Activated naive CD4-positive, alpha-beta T cell treated with anti-CD3 and anti-CD28 coated beads, Interleukin-2, amount 10 ng/mL, durations not matched to agents 7 days and 5 days (primary cell): Measurements from ENCODE around the gene YJEFN3.

Source experiments
- CTCF ChIA-PET: fragments of 350-600 bp; sonication (Branson Sonifier 250); formaldehyde crosslinking; loops from one replicate; lab custom pipeline; 2021; ENCODE audit warnings: antibody characterized with exemption; lab: Charles Lee
- DNase-seq: peaks from one replicate; pipeline ENCODE4 v3.0.0-alpha.2; 2020
- H3K27ac Mint-ChIP-seq: one replicate; pipeline ENCODE4 v1.8.0; 2021; ENCODE audit warnings: mild to moderate bottlenecking, moderate library complexity, mixed read lengths
- H3K27me3 Mint-ChIP-seq: one replicate; pipeline ENCODE4 v1.8.0; 2021; ENCODE audit warnings: mild to moderate bottlenecking, mixed read lengths
- H3K36me3 Mint-ChIP-seq: one replicate; pipeline ENCODE4 v1.8.0; 2021; ENCODE audit warnings: mixed read lengths
- H3K4me1 Mint-ChIP-seq: one replicate; pipeline ENCODE4 v1.8.0; 2021; ENCODE audit warnings: mixed read lengths
- H3K4me3 Mint-ChIP-seq: one replicate; pipeline ENCODE4 v1.8.0; 2021; ENCODE audit warnings: mild to moderate bottlenecking, moderate library complexity, mixed read lengths
- H3K9me3 Mint-ChIP-seq: one replicate; pipeline ENCODE4 v1.8.0; 2021; ENCODE audit warnings: mixed read lengths

YJEFN3 gene

DNA sequence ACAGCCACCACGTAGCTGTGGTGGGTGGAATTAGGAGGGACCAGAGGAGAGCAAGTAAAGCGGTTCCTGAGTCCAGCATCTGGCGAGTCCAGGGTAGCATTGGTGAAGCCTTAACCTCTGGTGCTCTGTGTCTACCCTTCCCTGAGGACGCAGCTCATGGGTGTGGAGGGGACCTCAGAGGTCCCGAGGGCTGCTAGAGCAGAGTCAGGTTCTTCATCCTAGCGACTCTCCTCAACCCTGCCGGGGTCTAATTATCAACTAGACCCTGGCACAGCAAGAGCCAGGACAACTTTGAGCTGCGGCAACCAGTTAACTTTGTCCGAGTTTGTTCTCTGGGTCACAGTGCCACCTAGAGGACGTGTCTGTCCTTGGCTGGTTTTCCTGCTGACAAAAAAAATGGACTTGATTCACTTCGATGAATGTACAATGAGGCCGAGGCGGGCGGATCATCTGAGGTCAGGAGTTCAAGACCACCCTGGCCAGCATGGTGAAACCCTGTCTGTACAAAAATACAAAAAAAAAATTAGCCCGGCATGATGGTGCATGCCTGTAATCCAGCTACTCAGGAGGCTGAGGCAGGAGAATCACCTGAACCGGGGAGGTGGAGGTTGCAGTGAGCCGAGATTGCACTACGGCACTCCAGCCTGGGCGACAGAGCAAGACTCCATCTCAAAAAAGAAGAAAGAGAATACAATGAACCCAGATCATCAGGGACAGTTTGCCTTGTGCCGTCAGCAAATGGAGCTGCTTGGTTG, 38.3 kb upstream of the YJEFN3 start:
- Mint-ChIP-seq H3K27ac (peak overlapping the region; percentile 99), H3K9me3 (no peaks in the 10 kb centered on the region), H3K4me1 (peaks cover 50% of the 10 kb centered on the region)

DNA sequence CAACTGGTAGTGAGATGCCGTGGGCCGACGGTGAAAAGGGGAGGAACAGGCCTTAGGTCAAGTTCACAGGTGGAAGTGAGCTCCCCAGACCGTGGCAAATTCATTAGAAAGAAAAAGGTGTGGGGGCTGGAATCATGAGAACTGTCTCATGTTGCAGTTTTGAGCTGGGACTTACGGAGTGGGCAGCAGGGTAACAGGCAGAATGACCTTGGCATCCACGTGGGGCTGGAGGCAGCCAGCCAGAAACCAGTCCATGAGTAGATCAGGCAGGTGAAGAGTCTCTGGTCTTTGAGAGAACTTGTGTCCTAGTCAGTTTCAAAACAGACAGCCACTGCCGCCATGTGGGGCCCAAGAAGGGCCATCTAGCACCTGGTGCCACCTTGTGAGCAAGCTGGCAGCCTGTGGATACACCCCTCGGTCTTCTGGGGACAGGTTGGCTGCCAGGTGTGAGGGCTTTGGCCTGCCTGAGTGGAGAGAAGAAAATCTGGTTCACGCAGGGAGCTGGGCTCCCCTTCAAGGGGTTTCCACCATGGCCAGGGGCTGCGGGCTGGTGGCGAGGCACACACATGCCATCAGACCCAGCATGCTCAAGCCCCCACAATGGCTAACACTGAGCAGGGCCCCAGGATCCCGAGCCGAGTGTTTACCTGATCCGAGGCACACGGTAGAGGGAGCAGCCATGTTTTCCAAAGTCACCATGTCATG, 37.2 kb upstream of the YJEFN3 start:
- peak overlapping the region; percentile 14 for H3K27ac Mint-ChIP-seq
- H3K4me1 Mint-ChIP-seq, result peaks cover 41% of the 10 kb centered on the region

More for the DNA sequence above, 38.3 kb upstream of the YJEFN3 start:
- H3K27me3 Mint-ChIP-seq, result no peaks in the 10 kb centered on the region
- peak; percentile 89 for DNase-seq
- H3K4me3 Mint-ChIP-seq, result no peak overlapping the region
- peaks cover 32% of the 10 kb centered on the region for H3K36me3 Mint-ChIP-seq
- CTCF ChIA-PET, result interaction anchor here (0.7 to 4.5 kb wide), 33 partner anchors 9 to 344 kb away, joined by 3 to 89 read pairs (median 4); partner anchors contain the start of gene GATAD2A

DNA sequence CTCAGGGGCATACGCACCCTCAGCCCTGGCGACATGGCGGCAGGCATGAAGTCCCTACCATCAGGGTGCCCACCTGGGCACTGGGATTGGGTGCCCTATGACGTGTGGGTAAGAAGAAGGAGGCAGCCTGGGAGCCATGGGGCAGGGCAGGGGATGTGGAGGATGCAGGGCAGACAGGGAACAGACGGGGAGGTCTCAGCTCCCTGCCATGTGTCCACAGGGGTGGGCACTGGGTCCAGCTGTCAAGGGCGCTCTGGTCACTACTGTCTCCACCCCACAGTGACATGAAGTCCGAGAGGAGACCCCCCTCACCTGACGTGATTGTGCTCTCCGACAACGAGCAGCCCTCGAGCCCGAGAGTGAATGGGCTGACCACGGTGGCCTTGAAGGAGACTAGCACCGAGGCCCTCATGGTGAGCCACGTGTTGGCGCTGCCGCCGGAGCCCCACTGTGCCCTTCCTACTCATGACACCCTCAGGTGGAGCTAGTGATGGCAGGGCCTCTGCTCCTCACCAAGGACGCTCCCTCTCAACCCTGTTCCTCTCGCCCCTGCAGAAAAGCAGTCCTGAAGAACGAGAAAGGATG, 36.6 kb upstream of the YJEFN3 start:
- H3K9me3 Mint-ChIP-seq, result no peaks in the 10 kb centered on the region
- no peaks in the 10 kb centered on the region for H3K27me3 Mint-ChIP-seq
- DNase-seq, result no peak
- H3K4me1 Mint-ChIP-seq, result peaks cover 34% of the 10 kb centered on the region
- peak overlapping the region; percentile 30 for H3K27ac Mint-ChIP-seq
- CTCF ChIA-PET, result interaction anchor here (0.6 to 1.7 kb wide), 4 partner anchors 107 to 471 kb away, joined by 3 to 6 read pairs (median 3); no protein-coding TSS in a partner anchor
- H3K4me3 Mint-ChIP-seq, result no peak overlapping the region
- H3K36me3 Mint-ChIP-seq, result peaks cover 39% of the 10 kb centered on the region

More for the DNA sequence above, 37.2 kb upstream of the YJEFN3 start:
- Mint-ChIP-seq H3K9me3 (no peaks in the 10 kb centered on the region), H3K27me3 (no peaks in the 10 kb centered on the region), H3K4me3 (no peak overlapping the region), H3K36me3 (peaks cover 37% of the 10 kb centered on the region)
- DNase-seq, result no peak
- CTCF ChIA-PET, result interaction anchor here (0.6 to 4.5 kb wide), 21 partner anchors 8 to 471 kb away, joined by 3 to 89 read pairs (median 5); partner anchors contain the start of gene GATAD2A

DNA sequence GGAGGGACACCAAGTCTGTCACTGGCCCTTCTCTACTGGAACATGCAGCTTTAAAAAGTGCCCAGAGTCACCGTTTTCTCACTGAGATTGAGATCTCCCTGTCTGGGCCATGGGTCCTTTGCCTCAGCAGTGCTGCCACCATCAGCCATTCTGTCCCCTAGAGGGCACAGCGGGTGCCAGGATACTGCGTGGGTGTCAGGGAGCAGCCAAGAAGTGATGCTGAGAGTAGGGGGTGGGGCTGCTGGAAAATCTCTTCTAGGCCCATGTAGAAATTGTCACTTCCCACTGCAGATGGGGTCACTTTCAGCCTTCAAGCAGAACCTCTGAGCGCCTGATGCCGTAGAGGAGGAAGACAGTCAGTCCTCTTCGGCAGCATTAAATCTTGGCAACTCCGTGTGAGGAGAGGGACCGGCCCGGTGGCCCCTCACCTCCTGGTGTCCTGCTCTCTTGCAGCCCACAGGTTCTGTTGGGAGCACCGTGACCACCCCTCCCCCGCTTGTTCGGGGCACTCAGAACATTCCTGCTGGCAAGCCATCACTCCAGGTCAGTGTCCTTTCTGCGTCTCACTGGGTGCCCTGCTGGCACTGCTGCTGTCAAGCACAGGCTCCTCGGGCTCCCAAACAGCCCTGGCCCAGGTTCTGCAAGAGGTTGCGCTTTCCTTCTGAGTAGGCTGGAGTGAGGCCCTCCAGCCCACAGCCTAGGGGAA, 34.7 kb upstream of the YJEFN3 start:
- CTCF ChIA-PET, result no interaction called here
- peaks cover 42% of the 10 kb centered on the region for H3K36me3 Mint-ChIP-seq
- H3K27me3 Mint-ChIP-seq, result no peaks in the 10 kb centered on the region
- H3K4me3 Mint-ChIP-seq, result no peak overlapping the region
- H3K4me1 Mint-ChIP-seq, result peaks cover 17% of the 10 kb centered on the region
- H3K27ac Mint-ChIP-seq, result no peak overlapping the region
- no peak for DNase-seq
- no peaks in the 10 kb centered on the region for H3K9me3 Mint-ChIP-seq

- H3K4me3 Mint-ChIP-seq, result no peak overlapping the region
- H3K27ac Mint-ChIP-seq, result no peak overlapping the region
- no peaks in the 10 kb centered on the region for H3K27me3 Mint-ChIP-seq
- DNase-seq, result no peak
- no peaks in the 10 kb centered on the region for H3K4me1 Mint-ChIP-seq
- CTCF ChIA-PET, result no interaction called here
- peaks cover 48% of the 10 kb centered on the region for H3K36me3 Mint-ChIP-seq
- H3K9me3 Mint-ChIP-seq, result no peaks in the 10 kb centered on the region
Observed at GRCh38 chr19:19495614-19496603, 32.8 kb upstream of the YJEFN3 start.

DNA sequence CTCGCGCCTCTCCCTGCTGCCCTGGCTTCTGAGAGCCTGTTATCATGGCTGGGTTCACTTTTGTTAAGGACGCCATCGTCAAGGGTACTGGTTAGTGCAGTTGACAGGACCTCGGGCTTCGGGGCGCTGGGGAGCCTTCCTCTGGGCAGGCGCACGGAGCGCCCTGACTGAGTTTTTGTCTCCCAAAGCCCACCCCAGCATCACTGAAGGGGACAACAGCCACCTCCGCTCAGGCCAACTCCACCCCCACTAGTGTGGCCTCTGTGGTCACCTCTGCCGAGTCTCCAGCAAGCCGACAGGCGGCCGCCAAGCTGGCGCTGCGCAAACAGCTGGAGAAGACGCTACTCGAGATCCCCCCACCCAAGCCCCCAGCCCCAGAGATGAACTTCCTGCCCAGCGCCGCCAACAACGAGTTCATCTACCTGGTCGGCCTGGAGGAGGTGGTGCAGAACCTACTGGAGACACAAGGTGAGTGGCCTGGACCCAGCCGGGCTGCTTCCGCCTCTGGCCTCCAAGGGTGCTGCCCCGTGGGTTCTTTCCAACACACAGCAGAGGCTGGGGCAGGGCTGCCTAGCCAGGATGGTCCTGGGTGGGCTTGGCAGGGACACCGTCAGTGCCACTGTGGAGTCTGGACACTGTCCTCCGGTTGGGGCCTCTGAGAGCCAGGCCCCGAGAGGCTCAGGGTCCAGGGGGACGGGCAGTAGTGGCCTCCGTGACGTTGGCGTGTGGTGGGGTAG, 30.3 kb upstream of the YJEFN3 start:
- Mint-ChIP-seq H3K9me3 (no peaks in the 10 kb centered on the region), H3K36me3 (peaks cover 63% of the 10 kb centered on the region), H3K4me3 (no peak overlapping the region), H3K27me3 (no peaks in the 10 kb centered on the region), H3K27ac (no peak overlapping the region), H3K4me1 (no peaks in the 10 kb centered on the region)
- CTCF ChIA-PET, result interaction anchor here (2.1 kb wide), 1 partner anchor 8 kb away, joined by 6 read pairs; no protein-coding TSS in a partner anchor
- DNase-seq, result no peak

GRCh38 chr19:19499272-19499995, 29.3 kb upstream of the YJEFN3 start:
- CTCF ChIA-PET, result interaction anchor here (2.1 kb wide), 1 partner anchor 9 kb away, joined by 6 read pairs; no protein-coding TSS in a partner anchor
- H3K4me1 Mint-ChIP-seq, result no peaks in the 10 kb centered on the region
- no peak for DNase-seq
- no peak overlapping the region for H3K27ac Mint-ChIP-seq
- H3K9me3 Mint-ChIP-seq, result no peaks in the 10 kb centered on the region
- no peak overlapping the region for H3K4me3 Mint-ChIP-seq
- peaks cover 64% of the 10 kb centered on the region for H3K36me3 Mint-ChIP-seq
- no peaks in the 10 kb centered on the region for H3K27me3 Mint-ChIP-seq

DNA sequence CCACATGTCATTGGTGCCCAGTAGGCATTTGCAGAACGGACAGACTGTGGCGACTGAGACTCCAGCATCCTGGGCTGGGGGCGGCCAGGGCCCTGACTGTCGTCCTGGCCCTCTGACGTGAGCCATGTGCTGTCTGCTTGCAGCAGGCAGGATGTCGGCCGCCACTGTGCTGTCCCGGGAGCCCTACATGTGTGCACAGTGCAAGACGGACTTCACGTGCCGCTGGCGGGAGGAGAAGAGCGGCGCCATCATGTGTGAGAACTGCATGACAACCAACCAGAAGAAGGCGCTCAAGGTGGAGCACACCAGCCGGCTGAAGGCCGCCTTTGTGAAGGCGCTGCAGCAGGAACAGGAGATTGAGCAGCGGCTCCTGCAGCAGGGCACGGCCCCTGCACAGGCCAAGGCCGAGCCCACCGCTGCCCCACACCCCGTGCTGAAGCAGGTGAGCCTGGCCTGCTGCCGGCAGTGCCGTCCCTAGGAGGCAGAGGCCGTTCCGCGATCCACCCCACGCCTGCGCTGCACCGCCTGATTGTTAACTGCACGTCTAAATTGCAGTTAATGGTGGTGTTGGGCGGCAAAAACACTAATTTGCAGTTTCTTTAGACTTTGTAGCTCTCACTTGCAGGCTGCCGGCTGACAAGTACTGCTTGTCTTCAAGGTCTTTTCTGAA, 27.6 kb upstream of the YJEFN3 start:
- H3K36me3 Mint-ChIP-seq, result peaks cover 57% of the 10 kb centered on the region
- H3K27ac Mint-ChIP-seq, result peak overlapping the region; percentile 24
- no peaks in the 10 kb centered on the region for H3K4me1 Mint-ChIP-seq
- H3K4me3 Mint-ChIP-seq, result no peak overlapping the region
- no peaks in the 10 kb centered on the region for H3K9me3 Mint-ChIP-seq
- CTCF ChIA-PET, result interaction anchor here (2.1 kb wide), 1 partner anchor 11 kb away, joined by 6 read pairs; no protein-coding TSS in a partner anchor
- no peaks in the 10 kb centered on the region for H3K27me3 Mint-ChIP-seq
- no peak for DNase-seq

DNA sequence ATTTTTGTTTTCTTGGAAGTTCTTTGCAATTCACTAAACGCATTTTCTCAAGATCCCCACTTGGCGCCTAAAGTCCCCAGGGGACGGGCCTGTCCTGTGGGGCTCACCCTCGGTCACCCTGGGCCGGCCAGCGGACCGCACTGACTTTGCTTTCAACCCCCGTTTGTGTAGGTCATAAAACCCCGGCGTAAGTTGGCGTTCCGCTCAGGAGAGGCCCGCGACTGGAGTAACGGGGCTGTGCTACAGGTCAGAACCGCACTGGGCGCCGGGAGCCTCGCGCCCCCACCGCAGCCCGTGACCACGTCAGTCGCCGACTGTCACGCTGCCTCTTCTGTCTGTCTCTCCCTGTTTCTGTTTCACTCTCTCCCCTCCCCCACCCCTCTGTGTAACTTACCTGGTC, 26.9 kb upstream of the YJEFN3 start:
- H3K4me3 Mint-ChIP-seq, result no peak overlapping the region
- no peak overlapping the region for H3K27ac Mint-ChIP-seq
- H3K27me3 Mint-ChIP-seq, result no peaks in the 10 kb centered on the region
- no peaks in the 10 kb centered on the region for H3K4me1 Mint-ChIP-seq
- H3K36me3 Mint-ChIP-seq, result peaks cover 57% of the 10 kb centered on the region
- CTCF ChIA-PET, result no interaction called here
- no peaks in the 10 kb centered on the region for H3K9me3 Mint-ChIP-seq
- no peak for DNase-seq

DNA sequence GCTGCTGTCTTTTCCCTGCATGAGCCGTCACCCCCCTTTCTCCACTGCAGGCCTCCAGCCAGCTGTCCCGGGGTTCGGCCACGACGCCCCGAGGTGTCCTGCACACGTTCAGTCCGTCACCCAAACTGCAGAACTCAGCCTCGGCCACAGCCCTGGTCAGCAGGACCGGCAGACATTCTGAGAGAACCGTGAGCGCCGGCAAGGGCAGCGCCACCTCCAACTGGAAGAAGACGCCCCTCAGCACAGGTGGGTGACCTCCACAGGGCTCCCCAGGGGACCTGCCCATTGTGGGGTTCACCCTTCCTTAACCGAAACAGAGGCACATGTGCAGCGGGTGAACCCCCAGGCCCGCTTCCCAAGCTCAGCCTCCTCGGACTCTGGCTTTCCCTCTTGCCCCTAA, 26.4 kb upstream of the YJEFN3 start:
- DNase-seq, result no peak
- H3K4me1 Mint-ChIP-seq, result no peaks in the 10 kb centered on the region
- H3K36me3 Mint-ChIP-seq, result peaks cover 56% of the 10 kb centered on the region
- CTCF ChIA-PET, result no interaction called here
- H3K4me3 Mint-ChIP-seq, result no peak overlapping the region
- no peak overlapping the region for H3K27ac Mint-ChIP-seq
- H3K9me3 Mint-ChIP-seq, result no peaks in the 10 kb centered on the region
- H3K27me3 Mint-ChIP-seq, result no peaks in the 10 kb centered on the region

DNA sequence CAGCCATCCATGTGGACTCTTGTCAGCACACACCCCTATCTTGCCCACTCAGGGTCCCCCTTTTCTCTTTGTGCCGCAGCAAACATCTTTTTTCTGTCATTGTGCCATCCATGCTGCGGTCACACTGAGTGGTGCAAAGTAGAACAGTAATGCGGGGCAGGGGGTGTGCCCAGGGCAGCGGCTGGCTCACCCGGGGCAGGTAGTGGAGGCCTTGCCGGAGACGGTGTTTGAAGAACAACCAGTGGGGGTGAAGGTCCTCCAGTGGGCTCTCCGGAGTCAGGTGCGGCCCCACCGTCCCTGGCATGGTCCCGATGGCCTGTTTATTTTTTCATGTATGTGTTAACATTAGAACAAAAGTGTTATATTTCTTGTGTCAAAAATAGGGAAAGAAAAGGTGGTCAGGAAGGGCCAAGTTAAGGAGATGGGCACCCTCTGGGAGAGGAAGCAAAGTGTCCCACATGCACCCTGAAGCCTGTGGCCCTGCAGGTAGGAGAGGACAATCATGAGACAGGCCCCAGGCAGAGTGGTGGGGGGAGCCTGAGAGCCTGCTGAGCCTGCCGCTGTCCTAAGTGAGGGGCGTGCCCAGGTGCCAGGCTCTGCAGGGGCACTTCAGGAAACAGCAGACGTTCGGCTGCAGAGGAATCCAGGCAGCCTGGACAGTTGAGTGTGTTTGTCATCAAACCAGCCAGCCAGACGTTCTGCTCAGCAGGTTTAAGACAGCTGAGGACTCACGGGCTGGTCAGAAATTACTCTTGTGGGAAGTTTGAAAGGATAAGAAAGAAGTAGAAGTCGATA, 25.7 kb upstream of the YJEFN3 start:
- Mint-ChIP-seq H3K27ac (peak overlapping the region; percentile 39), H3K27me3 (no peaks in the 10 kb centered on the region), H3K4me1 (no peaks in the 10 kb centered on the region), H3K9me3 (no peaks in the 10 kb centered on the region), H3K36me3 (peaks cover 59% of the 10 kb centered on the region), H3K4me3 (no peak overlapping the region)
- CTCF ChIA-PET, result no interaction called here
- DNase-seq, result no peak
